ENCODE measurements around the gene TAPT1. TPM values are rescaled to one million over a fixed set of nuclear protein-coding genes. Genes with fewer than 3 reads are reported as not detected.

The TAPT1 gene
- polyA plus RNA-seq, 1 experiment = 11.5 TPM

- no peak for TF ChIP-seq CTCF (IDR thresholded peaks at IDR 0.05; ENCODE audit: low read depth, low read length)
- Histone ChIP-seq H3K9me3 (ENCODE audit: control insufficient read depth, insufficient read depth, low read length) (no peaks in the 10 kb centered on the region), H3K27ac (ENCODE audit: low read depth, low read length) (no peak overlapping the region), H3K4me3 (ENCODE audit: low read depth, low read length) (no peak overlapping the region), H3K27me3 (ENCODE audit: control insufficient read depth, insufficient read depth, low read length) (peaks cover 13% of the 10 kb centered on the region)
- ChIA-PET CTCF (no interaction called here), POLR2A (no interaction called here)
- DNase-seq (ENCODE audit: low read depth, low spot score) = no peak
These were observed 112.5 kb downstream of the TAPT1 start for GRCh38 chr4:16113741-16114140.

- Histone ChIP-seq H3K27ac (ENCODE audit: low read depth, low read length) (no peak overlapping the region), H3K4me3 (ENCODE audit: low read depth, low read length) (no peak overlapping the region), H3K9me3 (ENCODE audit: control insufficient read depth, insufficient read depth, low read length) (no peaks in the 10 kb centered on the region), H3K27me3 (ENCODE audit: control insufficient read depth, insufficient read depth, low read length) (peaks cover 13% of the 10 kb centered on the region)
- ChIA-PET POLR2A (no interaction called here), CTCF (no interaction called here)
- no peak for TF ChIP-seq CTCF (IDR thresholded peaks at IDR 0.05; ENCODE audit: low read depth, low read length)
- no peak for DNase-seq (ENCODE audit: low read depth, low spot score)
These were observed 114.7 kb downstream of the TAPT1 start for GRCh38 chr4:16111533-16111932.

GRCh38 chr4:16110661-16111290, 115.5 kb downstream of the TAPT1 start:
- DNase-seq (ENCODE audit: low read depth, low spot score) = no peak
- no peak for TF ChIP-seq CTCF (IDR thresholded peaks at IDR 0.05; ENCODE audit: low read depth, low read length)
- peaks cover 16% of the 10 kb centered on the region for H3K27me3 ChIP-seq (ENCODE audit: control insufficient read depth, insufficient read depth, low read length)
- ChIA-PET POLR2A (no interaction called here), CTCF (no interaction called here)
- no peak overlapping the region for H3K27ac ChIP-seq (ENCODE audit: low read depth, low read length)
- H3K4me3 ChIP-seq (ENCODE audit: low read depth, low read length) = no peak overlapping the region
- H3K9me3 ChIP-seq (ENCODE audit: control insufficient read depth, insufficient read depth, low read length) = no peaks in the 10 kb centered on the region

Small RNA genes within 50 kb of the gene (small RNA-seq; reads per million reads assigned to genes)
- not detected for gene RPS21P4 (ENCODE audit: insufficient read length, low read depth)

Other genes starting within 250 kb of the TAPT1 start
- not detected in 2 replicates for gene PROM1, start 142.4 kb downstream of the TAPT1 start, polyA plus RNA-seq (2011; rRNA removed)

All from AG04450 (cell line).